Erythroblast (primary cell): ENCODE measurements around the gene ULBP1.

Experiments
- GATA1 ChIP-seq: IDR thresholded peaks from 2 replicates; pipeline ENCODE4 v1.6.1; 2011; ENCODE audit warnings: low read depth, mild to moderate bottlenecking, control low read depth, low read length, moderate library complexity
- POLR2A ChIP-seq: IDR thresholded peaks from 2 replicates; pipeline ENCODE4 v1.6.1; 2011; ENCODE audit warnings: mild to moderate bottlenecking, low read length

DNA sequence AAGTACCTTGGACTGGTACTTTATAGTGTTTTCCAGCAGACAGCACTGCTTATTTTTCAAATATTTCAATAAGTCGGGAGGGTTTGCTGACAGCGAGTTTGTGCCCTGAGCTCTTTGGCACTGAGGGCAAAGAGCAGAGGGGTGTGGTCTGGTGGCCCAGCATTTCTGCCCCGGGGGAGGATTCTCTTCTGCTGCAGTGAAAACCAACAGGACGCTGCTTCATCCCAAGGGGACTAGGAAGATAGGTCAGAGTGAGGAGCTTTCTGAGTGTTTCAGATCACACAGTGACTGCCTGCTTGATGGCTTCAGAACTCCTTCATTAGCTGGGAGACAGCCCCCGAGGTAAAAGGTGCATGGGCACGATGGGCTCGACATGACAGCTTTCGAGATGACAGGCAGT is 13.3 kb upstream of the ULBP1 start:
- TF ChIP-seq POLR2A (no peak), GATA1 (no peak)
